ENCODE results near the gene FNDC3B. TPM values are rescaled to one million over a fixed set of nuclear protein-coding genes. Genes with fewer than 3 reads are reported as not detected.
A peak's percentile ranks its signal among the peaks of the same experiment; 100 is the strongest.

The FNDC3B gene
- total and polyA plus RNA-seq, 4 donors: 23.3 to 74.2 (median 32.9) TPM

DNA sequence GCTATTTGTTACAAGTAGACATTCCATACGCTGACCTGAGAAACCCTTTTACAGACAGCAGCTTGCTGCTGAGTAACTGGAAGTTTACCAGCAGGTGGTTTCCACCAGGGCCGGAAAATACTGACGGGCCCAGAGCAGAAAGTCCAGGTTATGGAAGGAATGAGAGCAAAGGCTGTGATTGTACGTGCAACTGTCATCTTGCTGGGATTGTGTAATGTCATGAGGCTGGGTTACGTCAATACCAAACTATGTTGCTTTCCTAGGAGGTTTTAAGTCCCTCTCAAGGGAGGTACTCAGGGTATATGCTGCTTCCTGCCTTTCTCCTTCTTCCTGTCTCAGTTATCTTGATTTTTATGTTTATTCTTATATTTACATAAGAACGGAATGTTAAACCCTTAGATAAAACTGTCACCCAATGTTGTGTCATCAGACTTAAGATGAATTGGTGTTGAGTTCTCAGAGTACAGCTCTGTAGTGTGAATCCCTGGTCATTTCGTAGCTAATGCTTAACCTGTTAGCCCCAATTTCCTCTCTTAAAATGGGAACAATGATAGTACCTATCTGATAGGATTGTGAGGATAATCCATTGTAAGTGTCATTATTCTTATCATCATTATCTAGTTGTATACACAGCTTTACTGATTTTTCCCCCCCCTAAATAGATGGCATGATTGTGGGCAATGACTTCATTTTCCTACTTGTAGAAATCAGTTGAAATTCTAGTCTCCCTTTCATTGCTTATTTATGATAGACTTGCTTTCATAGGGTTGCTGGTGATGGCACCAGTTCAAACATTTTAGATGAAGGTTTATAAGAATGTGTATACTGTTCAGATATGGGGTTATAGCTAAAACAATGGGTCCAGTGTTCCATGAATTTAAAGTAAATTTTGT, 101.4 kb downstream of the FNDC3B start (continued):
- TF ChIP-seq, protein P1, sequence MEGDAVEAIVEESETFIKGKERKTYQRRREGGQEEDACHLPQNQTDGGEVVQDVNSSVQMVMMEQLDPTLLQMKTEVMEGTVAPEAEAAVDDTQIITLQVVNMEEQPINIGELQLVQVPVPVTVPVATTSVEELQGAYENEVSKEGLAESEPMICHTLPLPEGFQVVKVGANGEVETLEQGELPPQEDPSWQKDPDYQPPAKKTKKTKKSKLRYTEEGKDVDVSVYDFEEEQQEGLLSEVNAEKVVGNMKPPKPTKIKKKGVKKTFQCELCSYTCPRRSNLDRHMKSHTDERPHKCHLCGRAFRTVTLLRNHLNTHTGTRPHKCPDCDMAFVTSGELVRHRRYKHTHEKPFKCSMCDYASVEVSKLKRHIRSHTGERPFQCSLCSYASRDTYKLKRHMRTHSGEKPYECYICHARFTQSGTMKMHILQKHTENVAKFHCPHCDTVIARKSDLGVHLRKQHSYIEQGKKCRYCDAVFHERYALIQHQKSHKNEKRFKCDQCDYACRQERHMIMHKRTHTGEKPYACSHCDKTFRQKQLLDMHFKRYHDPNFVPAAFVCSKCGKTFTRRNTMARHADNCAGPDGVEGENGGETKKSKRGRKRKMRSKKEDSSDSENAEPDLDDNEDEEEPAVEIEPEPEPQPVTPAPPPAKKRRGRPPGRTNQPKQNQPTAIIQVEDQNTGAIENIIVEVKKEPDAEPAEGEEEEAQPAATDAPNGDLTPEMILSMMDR (IDR thresholded peaks at IDR 0.05; ENCODE audit: low read depth, low read length, missing input control): no peak
- no peak for TF ChIP-seq TAF1 (conservative IDR thresholded peaks at IDR 0.05)

DNA sequence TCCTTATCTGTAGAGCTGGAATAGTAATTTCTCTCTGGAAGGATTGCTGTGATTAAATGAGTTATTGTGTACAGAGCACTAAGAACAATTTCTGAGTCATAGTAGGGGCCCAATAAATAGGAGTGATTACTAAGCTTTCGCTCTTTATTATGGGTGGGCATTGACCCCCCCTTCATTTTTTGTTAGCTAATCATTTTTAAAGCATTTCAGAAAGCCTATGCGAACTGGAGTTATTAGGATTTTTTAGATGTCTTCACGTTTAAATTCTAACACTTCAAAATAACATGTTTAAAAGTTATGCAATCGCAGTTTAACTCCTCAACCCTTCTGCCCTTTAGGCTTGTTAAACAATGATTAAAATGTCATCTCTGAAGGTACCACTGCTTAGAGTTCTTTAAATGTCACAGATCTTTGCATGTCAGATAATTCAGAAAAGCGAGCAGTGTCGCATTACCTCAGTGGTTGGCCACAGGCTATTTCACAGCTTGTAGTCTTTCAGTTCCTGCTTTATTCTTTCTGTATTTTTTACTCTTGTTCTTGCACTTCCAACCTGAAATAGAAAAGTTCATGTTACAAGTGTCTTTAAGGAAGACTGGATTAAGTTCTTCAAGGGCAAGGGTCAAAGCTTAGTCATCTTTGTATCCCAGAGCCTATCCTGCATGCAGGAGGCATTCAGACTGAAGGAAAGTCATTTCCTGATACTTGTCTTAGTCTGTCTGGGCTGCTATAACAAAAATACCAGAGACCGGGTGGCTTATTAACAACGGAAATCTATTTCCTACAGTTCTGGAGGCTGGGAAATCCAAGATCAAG, 102.9 kb downstream of the FNDC3B start:
- no peaks in the 10 kb centered on the region for H3K9me3 ChIP-seq (ENCODE audit: control insufficient read depth in 4 of 4, low read length in 3 of 4)
- DNase-seq (ENCODE audit: low spot score): no peak
- no peak overlapping the region for H3K4me3 ChIP-seq (ENCODE audit: low read depth in 1 of 3, low read length in 3 of 3)
- H3K9ac ChIP-seq (ENCODE audit: low read depth in 1 of 2, low read length in 2 of 2): peak overlapping the region in 1 of 2 donors; percentile 38
- 65% methylated on average over 8 of the region's 8 CpGs for WGBS
- H3K27me3 ChIP-seq (ENCODE audit: control insufficient read depth in 4 of 4, insufficient read depth in 4 of 4, low read length in 3 of 4): no peaks in the 10 kb centered on the region
- peak overlapping the region; percentile 91 to 95 for H3K27ac ChIP-seq (ENCODE audit: low read depth in 1 of 2, low read length in 2 of 2)
- H3K4me1 ChIP-seq (ENCODE audit: control insufficient read depth in 4 of 4, insufficient read depth in 4 of 4, low read length in 3 of 4): peaks cover 7 to 40% (median 25%) of the 10 kb centered on the region in 4 donors
- TF ChIP-seq RXRA (IDR thresholded peaks at IDR 0.05) (peak in 1 of 2 donors; percentile 30), HNF4A (conservative IDR thresholded peaks at IDR 0.05) (peak in 1 of 2 donors; percentile 12), RAD21 (IDR thresholded peaks at IDR 0.05) (peak in 1 of 2 donors; percentile 6)
- TF ChIP-seq, protein P2, sequence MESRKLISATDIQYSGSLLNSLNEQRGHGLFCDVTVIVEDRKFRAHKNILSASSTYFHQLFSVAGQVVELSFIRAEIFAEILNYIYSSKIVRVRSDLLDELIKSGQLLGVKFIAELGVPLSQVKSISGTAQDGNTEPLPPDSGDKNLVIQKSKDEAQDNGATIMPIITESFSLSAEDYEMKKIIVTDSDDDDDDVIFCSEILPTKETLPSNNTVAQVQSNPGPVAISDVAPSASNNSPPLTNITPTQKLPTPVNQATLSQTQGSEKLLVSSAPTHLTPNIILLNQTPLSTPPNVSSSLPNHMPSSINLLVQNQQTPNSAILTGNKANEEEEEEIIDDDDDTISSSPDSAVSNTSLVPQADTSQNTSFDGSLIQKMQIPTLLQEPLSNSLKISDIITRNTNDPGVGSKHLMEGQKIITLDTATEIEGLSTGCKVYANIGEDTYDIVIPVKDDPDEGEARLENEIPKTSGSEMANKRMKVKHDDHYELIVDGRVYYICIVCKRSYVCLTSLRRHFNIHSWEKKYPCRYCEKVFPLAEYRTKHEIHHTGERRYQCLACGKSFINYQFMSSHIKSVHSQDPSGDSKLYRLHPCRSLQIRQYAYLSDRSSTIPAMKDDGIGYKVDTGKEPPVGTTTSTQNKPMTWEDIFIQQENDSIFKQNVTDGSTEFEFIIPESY (IDR thresholded peaks at IDR 0.05): no peak
- no peaks in the 10 kb centered on the region for H3K36me3 ChIP-seq (ENCODE audit: control insufficient read depth in 4 of 4, insufficient read depth in 3 of 4, low read depth in 1 of 4, low read length in 3 of 4)

DNA sequence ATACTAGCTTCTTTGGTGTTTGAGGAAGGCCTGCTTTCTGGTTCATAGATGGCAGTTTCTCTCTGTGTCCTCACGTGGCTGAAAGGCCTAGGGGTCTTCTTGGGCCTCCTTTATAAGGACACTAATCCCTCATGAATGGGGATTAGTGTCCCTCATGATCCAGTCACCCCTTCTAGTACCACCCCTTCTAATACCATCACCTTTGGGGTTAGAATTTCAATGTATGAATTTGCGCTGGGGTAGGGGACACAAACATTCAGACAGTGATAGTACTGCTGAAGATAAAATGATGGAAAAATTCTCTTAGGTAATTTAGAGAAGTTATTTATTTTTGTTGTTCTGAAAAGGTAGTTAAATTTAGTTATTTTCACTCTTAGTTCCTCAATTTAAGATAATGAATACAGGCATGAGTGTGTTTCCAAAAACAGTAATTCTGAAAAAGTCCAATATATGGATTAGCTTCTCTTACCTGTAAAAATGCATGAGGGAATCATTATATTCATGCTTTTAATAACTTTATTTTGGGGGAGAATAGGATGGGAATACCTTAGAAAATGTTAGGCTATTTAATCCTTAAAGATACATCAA, 103.6 kb downstream of the FNDC3B start:
- peaks cover 7 to 35% (median 24%) of the 10 kb centered on the region in 4 donors for H3K4me1 ChIP-seq (ENCODE audit: control insufficient read depth in 4 of 4, insufficient read depth in 4 of 4, low read length in 3 of 4)
- WGBS: 92% methylated on average over 2 of the region's 2 CpGs
- H3K9ac ChIP-seq (ENCODE audit: low read depth in 1 of 2, low read length in 2 of 2): no peak overlapping the region

More for the DNA sequence above, 103.6 kb downstream of the FNDC3B start:
- no peak overlapping the region for H3K4me3 ChIP-seq (ENCODE audit: low read depth in 1 of 3, low read length in 3 of 3)
- H3K36me3 ChIP-seq (ENCODE audit: control insufficient read depth in 4 of 4, insufficient read depth in 3 of 4, low read depth in 1 of 4, low read length in 3 of 4): no peaks in the 10 kb centered on the region
- TF ChIP-seq RAD21 (IDR thresholded peaks at IDR 0.05) (no peak), FOXA1 (IDR thresholded peaks at IDR 0.05) (no peak), SP1 (IDR thresholded peaks at IDR 0.05) (no peak), GABPA (IDR thresholded peaks at IDR 0.05 in 1 of 2, conservative IDR thresholded peaks at IDR 0.05 in 1 of 2) (no peak), NR2F2 (IDR thresholded peaks at IDR 0.05) (no peak), HNF4G (IDR thresholded peaks at IDR 0.05) (no peak), YY1 (IDR thresholded peaks at IDR 0.05) (no peak), HNF4A (conservative IDR thresholded peaks at IDR 0.05) (no peak), RXRA (IDR thresholded peaks at IDR 0.05) (no peak), EGR1 (IDR thresholded peaks at IDR 0.05; ENCODE audit: low read depth in 2 of 2) (no peak), TAF1 (conservative IDR thresholded peaks at IDR 0.05) (no peak)
- TF ChIP-seq, protein P2 (IDR thresholded peaks at IDR 0.05): no peak
- TF ChIP-seq, protein P1 (IDR thresholded peaks at IDR 0.05; ENCODE audit: low read depth, low read length, missing input control): no peak
- TF ChIP-seq, protein P3, sequence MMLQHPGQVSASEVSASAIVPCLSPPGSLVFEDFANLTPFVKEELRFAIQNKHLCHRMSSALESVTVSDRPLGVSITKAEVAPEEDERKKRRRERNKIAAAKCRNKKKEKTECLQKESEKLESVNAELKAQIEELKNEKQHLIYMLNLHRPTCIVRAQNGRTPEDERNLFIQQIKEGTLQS (IDR thresholded peaks at IDR 0.05): no peak
- DNase-seq (ENCODE audit: low spot score): no peak
- no peaks in the 10 kb centered on the region for H3K9me3 ChIP-seq (ENCODE audit: control insufficient read depth in 4 of 4, low read length in 3 of 4)
- H3K27me3 ChIP-seq (ENCODE audit: control insufficient read depth in 4 of 4, insufficient read depth in 4 of 4, low read length in 3 of 4): no peaks in the 10 kb centered on the region
- peak overlapping the region; percentile 91 to 95 for H3K27ac ChIP-seq (ENCODE audit: low read depth in 1 of 2, low read length in 2 of 2)

Data from liver (tissue), 9 donors.